HAP-1 (cell line): Measurements from ENCODE around the gene C6orf62.
"Not testable (repeated sequence)": the region's sequence is repeated elsewhere in the genome, so short reads cannot be mapped to it uniquely, and the experiment has no call there.

Experiments
- DNase-seq, 2 experiments: peaks; one replicate each; pipeline ENCODE4 v3.0.0-alpha.2; 2016 to 2020; ENCODE audit warnings: low spot score in 2 of 2
- H3K27me3 ChIP-seq: fragments of 250-450 bp; sonication (Bioruptor Pico); 2 replicates; pipeline ENCODE4 v1.5.1; 2020; ENCODE audit warnings: low read depth, mild to moderate bottlenecking, moderate library complexity
- H3K36me3 ChIP-seq: fragments of 250-450 bp; sonication (Bioruptor Pico); replicated peaks from 2 replicates; pipeline ENCODE4 v1.5.1; 2020; ENCODE audit warnings: mild to moderate bottlenecking
- H3K4me1 ChIP-seq: fragments of 250-450 bp; sonication (Bioruptor Pico); 2 replicates; pipeline ENCODE4 v1.5.1; 2020; ENCODE audit warnings: mild to moderate bottlenecking
- H3K4me3 ChIP-seq: fragments of 250-450 bp; sonication (Bioruptor Pico); 2 replicates; pipeline ENCODE4 v1.5.1; 2020; ENCODE audit warnings: mild to moderate bottlenecking, moderate library complexity
- H3K9me3 ChIP-seq: fragments of 250-450 bp; sonication (Bioruptor Pico); 2 replicates; pipeline ENCODE4 v1.5.1; 2020; ENCODE audit warnings: mild to moderate bottlenecking, moderate library complexity
- in situ Hi-C: fragments of 300-500 bp; cut with MboI; formaldehyde crosslinking; loops from 3 replicates; pipeline ENCODE4 v1.14.3; 2020; ENCODE audit warnings: low sequenced_read_pairs, inconsistent platforms, mixed read lengths

Gene C6orf62

DNA sequence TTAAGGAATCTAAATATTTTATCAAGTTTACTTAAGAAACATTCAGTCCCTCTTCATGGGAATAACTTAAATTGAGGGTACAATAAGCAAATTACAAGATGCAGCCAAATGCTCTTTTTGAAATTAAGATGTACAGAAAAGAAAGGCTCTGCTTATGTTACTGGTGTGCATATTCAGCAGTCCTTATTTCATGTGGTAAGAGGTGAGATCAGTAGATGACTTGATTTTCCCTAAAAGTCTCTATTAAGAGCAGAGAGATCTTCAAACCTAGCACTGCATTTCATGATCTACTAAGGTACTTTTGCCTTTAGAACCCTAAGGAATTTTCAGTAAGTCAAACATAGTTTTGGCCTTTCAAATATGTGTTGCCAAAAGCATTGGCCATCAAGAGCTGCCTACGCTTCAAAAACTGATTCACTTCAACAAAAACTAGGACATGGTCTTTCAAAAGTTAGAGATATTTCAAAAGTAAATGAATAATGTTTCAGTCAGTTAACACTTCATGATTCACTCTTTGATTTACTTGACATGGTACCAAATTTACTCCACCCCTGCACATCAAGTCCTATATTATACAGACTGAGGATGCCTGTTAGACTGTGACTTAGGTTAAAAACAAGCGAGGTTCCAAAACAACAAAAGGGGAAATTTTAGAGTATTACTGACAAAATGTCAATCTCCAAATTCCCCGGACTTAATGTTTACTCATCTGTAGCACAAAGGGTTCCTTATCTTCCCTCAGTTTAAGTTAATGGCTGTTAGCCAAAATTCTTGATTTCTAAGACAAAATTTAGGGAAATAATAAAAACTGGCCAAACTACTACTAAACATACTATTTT lies 19.2 kb downstream of the C6orf62 start:
- peaks cover 9% of the 10 kb centered on the region for H3K4me1 ChIP-seq
- H3K9me3 ChIP-seq: no peaks in the 10 kb centered on the region
- H3K4me3 ChIP-seq: no peak overlapping the region
- in situ Hi-C loops: loop anchor here (5.0 kb wide), 1 partner anchor 117 kb away; no protein-coding TSS in a partner anchor
- H3K36me3 ChIP-seq: peaks cover 33% of the 10 kb centered on the region
- DNase-seq: no peak
- H3K27me3 ChIP-seq: no peaks in the 10 kb centered on the region

DNA sequence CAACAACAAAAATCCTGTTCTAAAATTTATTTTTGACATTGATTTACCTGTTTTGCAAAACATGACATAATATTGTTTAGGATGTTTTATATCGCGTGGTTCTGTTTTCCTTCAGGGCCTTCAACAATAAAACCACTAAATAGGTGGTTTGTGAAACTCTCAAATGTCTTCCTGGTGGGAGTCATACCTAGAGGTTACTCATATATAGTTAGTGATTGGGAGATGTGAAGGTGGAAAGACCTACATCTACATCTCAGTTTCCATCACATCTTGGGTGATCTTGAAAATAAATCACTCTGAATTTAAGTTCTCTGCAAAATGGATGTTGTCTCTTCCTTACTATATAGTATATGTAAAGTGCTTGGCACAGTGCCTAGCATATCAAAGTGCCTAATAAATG lies 22.9 kb downstream of the C6orf62 start:
- no peaks in the 10 kb centered on the region for H3K27me3 ChIP-seq
- no peak for DNase-seq
- H3K4me3 ChIP-seq: no peak overlapping the region
- in situ Hi-C loops: loop anchor here (5.0 kb wide), 1 partner anchor 114 kb away; no protein-coding TSS in a partner anchor
- no peaks in the 10 kb centered on the region for H3K9me3 ChIP-seq
- H3K36me3 ChIP-seq: peaks cover 9% of the 10 kb centered on the region
- no peaks in the 10 kb centered on the region; the same call in 1 of the 2 replicates for H3K4me1 ChIP-seq

DNA sequence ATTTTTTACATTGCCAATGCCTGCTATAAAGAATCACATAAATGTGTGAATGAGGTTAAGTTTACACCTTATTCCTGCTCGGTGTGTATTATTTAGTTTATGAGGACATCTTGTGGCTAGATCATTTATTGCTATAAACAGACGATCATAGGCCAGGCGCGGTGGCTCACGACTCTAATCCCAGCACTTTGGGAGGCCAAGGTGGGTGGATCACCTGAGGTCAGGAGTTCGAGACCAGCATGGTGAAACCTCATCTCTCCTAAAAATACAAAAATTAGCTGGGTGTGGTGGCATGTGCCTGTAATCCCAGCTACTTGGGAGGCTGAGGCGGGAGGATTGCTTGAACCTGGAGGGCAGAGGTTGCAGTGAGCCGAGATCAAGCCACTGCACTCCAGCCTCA lies 23.3 kb downstream of the C6orf62 start:
- H3K4me1 ChIP-seq, H3K9me3 ChIP-seq, H3K36me3 ChIP-seq, H3K4me3 ChIP-seq, H3K27me3 ChIP-seq: not testable (repeated sequence)
- in situ Hi-C loops: loop anchor here (5.0 kb wide), 1 partner anchor 113 kb away; no protein-coding TSS in a partner anchor
- DNase-seq: peak; percentile 50 to 64

DNA sequence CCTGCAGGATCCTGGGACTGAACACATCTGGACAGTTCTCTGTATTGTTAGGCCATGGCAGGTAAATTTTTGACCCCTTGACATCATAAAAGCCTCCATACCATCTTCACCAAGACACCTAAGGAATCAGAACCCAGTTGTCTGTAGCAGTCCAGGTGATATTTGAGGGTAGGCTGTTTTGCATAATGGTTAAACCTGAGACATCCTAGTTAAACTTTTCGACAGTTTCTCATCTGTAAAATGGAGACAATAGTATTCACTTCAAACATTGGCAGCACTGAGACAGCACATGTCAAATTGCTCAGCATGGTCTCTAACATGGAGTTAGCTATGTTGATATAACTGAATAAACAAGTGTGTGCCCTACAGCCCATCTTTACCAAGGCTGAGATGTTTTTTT lies 24.8 kb downstream of the C6orf62 start:
- Histone ChIP-seq H3K4me3 (no peak overlapping the region), H3K9me3 (no peaks in the 10 kb centered on the region), H3K4me1 (no peaks in the 10 kb centered on the region; the same call in 1 of the 2 replicates), H3K27me3 (no peaks in the 10 kb centered on the region), H3K36me3 (no peaks in the 10 kb centered on the region; the same call in 1 of the 2 replicates)
- in situ Hi-C loops: no loop called here
- DNase-seq: no peak

DNA sequence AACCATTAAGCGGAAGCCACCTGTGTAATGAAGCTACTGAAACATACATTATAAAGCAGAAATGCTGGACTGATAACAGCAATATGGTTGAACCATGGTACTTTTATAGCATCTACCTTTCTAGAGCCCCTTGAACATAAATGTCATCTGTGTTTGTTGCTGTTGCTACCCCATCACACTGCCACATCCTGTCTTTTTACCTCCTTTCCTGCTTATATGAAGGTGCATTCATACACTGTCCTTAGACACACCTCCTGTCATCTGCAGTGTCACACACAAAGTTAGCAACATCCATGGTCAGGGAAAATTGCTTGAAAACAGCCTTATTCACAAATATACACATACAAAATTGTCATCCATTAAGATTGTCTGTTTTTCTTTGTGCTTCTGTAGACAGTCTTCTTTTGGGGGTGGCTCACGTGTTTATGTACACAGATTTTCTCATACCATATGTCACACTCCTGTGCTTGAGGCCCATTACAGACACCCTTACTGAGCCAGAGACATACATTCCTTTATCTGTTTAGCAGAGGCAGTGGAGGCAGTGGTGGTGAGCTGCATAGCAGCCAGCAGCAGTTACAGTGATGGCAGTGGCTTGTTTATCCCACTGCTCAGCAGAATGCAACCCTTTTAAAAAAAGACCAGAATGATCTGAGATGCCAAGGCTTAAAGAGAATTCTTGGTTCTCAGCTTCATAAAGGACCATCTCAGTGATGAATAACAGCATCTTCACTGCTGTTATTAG lies 25.9 kb downstream of the C6orf62 start:
- no peaks in the 10 kb centered on the region; the same call in 1 of the 2 replicates for H3K4me1 ChIP-seq
- no peaks in the 10 kb centered on the region for H3K27me3 ChIP-seq
- H3K36me3 ChIP-seq: no peaks in the 10 kb centered on the region; the same call in 1 of the 2 replicates
- in situ Hi-C loops: no loop called here
- no peak for DNase-seq
- no peak overlapping the region for H3K4me3 ChIP-seq
- H3K9me3 ChIP-seq: no peaks in the 10 kb centered on the region

DNA sequence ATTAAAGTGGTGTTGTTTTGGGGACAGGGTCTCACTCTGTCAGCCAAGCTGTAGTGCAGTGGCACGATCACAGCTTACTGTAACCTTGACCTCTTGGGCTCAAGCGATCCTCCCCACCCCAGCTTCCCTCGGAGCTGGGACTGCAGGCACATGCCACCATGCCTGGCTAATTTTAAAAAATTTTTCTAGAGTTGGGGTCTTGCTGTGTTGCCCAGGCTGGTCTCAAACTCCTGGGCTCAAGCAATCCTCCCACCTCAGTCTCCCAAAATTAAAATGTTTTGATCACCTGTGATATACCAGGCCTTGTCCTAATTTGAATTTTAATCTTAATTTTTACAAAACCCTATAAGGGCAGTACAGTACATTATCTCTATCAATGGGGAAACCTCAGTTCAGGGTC lies 26.5 kb downstream of the C6orf62 start:
- DNase-seq: no peak
- no peaks in the 10 kb centered on the region for H3K27me3 ChIP-seq
- no peaks in the 10 kb centered on the region for H3K36me3 ChIP-seq
- H3K4me3 ChIP-seq: no peak overlapping the region
- H3K4me1 ChIP-seq: no peaks in the 10 kb centered on the region; the same call in 1 of the 2 replicates
- no peaks in the 10 kb centered on the region for H3K9me3 ChIP-seq
- in situ Hi-C loops: no loop called here

DNA sequence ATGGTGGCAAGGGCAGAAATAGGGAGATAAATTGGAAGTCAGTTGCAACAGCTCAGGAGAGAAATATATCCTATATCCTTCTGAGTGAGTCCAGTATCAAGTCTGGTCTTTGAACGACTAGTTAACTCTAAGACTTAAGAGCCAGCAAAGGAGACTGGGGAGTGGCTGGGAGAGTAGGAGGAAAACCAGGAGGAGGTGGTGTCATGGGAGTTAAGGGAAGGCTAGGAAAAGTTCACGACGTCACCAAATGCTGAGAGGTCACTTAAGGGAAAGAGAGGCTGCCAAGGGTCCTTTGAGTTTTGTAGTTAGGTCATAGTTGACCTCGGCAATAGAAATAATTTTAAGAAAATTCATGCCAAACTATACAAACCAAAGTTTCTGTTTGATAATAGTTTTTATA lies 27.0 kb downstream of the C6orf62 start:
- Histone ChIP-seq H3K36me3 (no peaks in the 10 kb centered on the region), H3K4me1 (no peaks in the 10 kb centered on the region; the same call in 1 of the 2 replicates), H3K9me3 (no peaks in the 10 kb centered on the region), H3K27me3 (no peaks in the 10 kb centered on the region), H3K4me3 (no peak overlapping the region)
- in situ Hi-C loops: no loop called here
- DNase-seq: no peak

DNA sequence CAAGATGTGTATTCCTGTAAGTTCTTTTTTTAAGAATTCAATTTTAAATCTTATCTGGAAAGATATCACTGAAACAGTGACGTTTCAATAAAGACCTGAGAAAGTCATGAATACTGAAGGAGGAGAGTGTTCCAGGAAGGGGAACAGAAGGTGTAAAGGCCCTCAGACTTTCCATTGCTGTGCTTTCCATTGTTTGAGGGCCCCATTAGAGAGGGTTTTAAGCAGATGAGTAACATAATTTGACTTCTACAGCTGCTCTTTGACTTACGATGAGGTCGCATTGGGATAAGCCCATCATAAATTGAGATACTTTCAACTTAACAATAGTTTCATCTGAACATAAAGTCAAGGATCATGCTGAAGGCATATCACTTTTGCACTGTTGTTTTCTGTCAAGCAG lies 27.4 kb downstream of the C6orf62 start:
- no peak overlapping the region for H3K4me3 ChIP-seq
- in situ Hi-C loops: no loop called here
- no peak for DNase-seq

DNA sequence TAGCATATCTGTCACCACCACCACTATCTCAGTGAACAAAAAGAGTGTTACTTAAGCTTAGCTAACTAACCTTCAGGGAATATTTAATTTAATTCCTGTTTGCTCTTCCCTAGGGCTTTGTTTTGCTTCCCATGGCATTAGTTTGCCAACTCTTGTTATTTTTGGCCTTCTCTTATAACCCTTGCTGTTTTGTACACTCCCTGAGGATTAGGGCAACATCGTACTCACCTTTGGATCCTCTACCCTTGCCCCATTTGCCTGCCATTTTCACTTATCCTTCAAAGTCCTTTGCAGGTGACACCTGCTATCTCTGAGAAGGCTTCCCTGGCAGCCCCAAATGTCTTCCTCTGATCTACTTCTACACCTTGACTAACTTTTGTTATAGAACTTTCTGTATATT lies 28.4 kb downstream of the C6orf62 start:
- no peaks in the 10 kb centered on the region for H3K36me3 ChIP-seq
- no peak overlapping the region for H3K4me3 ChIP-seq
- H3K4me1 ChIP-seq: no peaks in the 10 kb centered on the region; the same call in 1 of the 2 replicates
- no peaks in the 10 kb centered on the region for H3K27me3 ChIP-seq
- H3K9me3 ChIP-seq: no peaks in the 10 kb centered on the region
- DNase-seq: no peak
- in situ Hi-C loops: no loop called here

More for the DNA sequence above, 27.4 kb downstream of the C6orf62 start:
- H3K4me1 ChIP-seq: no peaks in the 10 kb centered on the region; the same call in 1 of the 2 replicates
- H3K9me3 ChIP-seq: no peaks in the 10 kb centered on the region
- no peaks in the 10 kb centered on the region for H3K27me3 ChIP-seq
- no peaks in the 10 kb centered on the region for H3K36me3 ChIP-seq

DNA sequence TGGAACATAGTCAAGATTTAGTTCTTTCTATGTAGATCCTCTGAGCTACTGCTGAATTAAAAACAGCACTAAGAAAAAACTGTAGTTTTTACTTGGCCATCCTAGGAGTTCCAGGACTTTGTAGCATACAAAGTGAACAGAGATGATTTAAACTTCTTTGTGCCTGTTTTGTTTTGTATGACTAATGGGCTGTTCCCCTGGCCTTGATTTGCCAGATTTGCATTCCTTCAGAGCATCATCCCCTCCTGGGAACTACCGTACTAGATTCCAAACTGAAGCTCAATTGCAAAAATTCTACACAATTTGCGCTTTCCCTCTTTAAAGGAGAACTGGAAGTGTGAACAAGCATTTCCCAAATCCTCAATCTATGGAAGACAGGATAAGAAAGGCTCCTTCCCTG lies 29.0 kb downstream of the C6orf62 start:
- Histone ChIP-seq H3K27me3 (no peaks in the 10 kb centered on the region), H3K4me3 (no peak overlapping the region), H3K36me3 (no peaks in the 10 kb centered on the region), H3K4me1 (no peaks in the 10 kb centered on the region; the same call in 1 of the 2 replicates), H3K9me3 (no peaks in the 10 kb centered on the region)
- DNase-seq: no peak
- in situ Hi-C loops: no loop called here

DNA sequence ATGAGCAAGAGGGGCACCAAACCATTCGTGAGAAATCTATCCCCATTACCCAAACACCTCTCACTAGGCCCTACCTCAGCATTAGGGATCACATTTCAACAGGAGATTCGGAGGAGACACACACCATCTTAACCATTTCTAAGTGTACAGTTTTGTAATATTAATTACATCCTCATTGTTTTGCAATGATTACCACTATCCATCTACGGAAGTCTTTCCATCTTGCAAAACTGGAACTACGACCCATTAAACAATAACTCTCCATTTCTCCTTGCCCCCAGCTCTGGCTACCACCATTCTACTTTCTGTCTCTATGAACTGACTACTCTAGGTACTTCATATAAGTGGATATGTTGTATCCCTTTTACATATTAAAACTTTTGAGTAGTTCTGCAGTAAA lies 32.0 kb downstream of the C6orf62 start:
- Histone ChIP-seq H3K27me3 (no peaks in the 10 kb centered on the region), H3K4me1 (peaks cover 5% of the 10 kb centered on the region), H3K36me3 (no peaks in the 10 kb centered on the region), H3K9me3 (no peaks in the 10 kb centered on the region), H3K4me3 (no peak overlapping the region)
- no peak for DNase-seq
- in situ Hi-C loops: no loop called here

DNA sequence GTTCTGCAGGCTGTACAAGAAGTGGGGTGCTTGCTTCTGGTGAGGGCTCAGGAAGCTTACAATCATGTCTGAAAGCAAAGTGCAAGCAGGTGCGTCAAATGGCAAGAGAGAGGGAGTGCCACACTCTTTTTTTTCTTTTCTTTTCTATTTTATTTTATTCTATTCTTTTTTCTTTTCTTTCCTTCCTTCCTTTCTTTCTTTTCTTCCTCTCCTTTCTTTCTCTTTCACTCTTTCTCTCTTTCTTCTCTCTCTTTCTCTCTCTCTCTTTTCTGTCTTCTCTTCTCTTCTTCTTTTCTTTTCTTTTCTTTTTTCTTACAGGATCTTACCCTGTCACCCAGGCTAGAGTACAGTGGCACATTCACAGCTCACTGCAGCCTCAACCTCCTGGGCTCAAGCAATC lies 32.5 kb downstream of the C6orf62 start:
- Histone ChIP-seq H3K36me3 (no peaks in the 10 kb centered on the region), H3K4me1 (peaks cover 5% of the 10 kb centered on the region), H3K4me3 (no peak overlapping the region), H3K27me3 (no peaks in the 10 kb centered on the region), H3K9me3 (no peaks in the 10 kb centered on the region)
- in situ Hi-C loops: no loop called here
- no peak for DNase-seq

DNA sequence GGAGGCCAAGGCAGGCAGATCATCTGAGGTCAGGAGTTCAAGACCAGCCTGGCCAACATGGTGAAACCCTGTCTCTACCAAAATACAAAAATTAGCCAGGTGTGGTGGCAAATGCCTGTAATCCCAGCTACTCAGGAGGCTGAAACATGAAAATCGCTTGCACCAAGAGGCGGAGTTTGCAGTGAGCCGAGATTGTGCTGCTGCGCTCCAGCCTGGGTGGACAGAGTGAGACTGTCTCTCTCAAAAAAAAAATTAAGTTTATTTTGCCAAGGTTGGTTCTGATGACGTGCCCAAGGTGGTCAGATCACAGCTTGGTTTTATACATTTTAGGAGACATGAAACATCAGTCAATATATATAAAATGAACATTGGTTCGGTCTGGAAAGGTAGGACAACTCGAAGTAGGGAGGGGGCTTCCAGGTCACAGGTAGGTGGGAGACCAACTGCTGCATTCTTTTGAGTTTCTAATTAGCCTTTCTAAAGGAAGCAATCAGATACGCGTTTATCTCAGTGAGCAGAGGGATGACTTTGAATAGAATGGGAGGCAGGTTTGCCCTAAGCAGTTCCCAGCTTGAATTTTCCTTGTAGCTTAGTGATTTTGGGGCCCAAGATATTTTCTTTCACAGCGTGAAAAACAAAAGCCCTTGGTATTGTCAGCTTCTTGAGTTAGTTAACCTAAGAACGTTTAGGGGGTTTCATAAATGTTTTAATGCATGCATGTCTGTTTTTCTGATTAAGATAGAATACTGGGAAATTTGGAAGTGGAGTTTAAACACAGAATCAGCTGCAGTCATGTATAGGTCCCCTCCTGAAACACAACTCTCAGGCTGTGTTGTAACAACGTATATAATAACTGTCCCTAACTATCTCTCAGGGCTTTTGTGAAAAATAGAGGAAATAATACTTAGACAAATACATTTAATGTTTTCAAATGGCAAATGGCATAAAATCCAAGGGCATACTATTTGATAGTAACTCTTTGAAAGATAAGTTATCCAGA lies 35.4 kb downstream of the C6orf62 start:
- Histone ChIP-seq H3K9me3 (no peaks in the 10 kb centered on the region), H3K4me3 (no peak overlapping the region), H3K36me3 (no peaks in the 10 kb centered on the region), H3K27me3 (no peaks in the 10 kb centered on the region), H3K4me1 (peaks cover 5% of the 10 kb centered on the region)
- no peak for DNase-seq
- in situ Hi-C loops: no loop called here
